Gastroesophageal sphincter (tissue), 3 donors: ENCODE data around the gene YIPF6.

Source experiments
- CTCF ChIP-seq, 4 experiments: fragments of 200-600 bp in 2 of 4; fragments of 450-650 bp in 2 of 4; sonication (generic) in 1 of 4; IDR thresholded peaks; one replicate each; pipeline ENCODE4 v1.5.1; 2017 to 2019; ENCODE audit warnings: antibody characterized with exemption in 4 of 4, mild to moderate bottlenecking in 2 of 4, moderate library complexity in 2 of 4
- POLR2A ChIP-seq, 2 donors: fragments of 450-650 bp; IDR thresholded peaks; one replicate each; pipeline ENCODE4 v1.6.1; 2017; ENCODE audit warnings: antibody characterized with exemption in 2 of 2, mild to moderate bottlenecking in 2 of 2, moderate library complexity in 1 of 2
- POLR2AphosphoS5 ChIP-seq: sonication (generic); formaldehyde crosslinking; IDR thresholded peaks from one replicate; pipeline ENCODE4 v1.6.1; 2017; ENCODE audit warnings: antibody characterized with exemption

- TF ChIP-seq POLR2A (IDR thresholded peaks at IDR 0.05) (no peak), CTCF (IDR thresholded peaks at IDR 0.05) (no peak), POLR2AphosphoS5 (no peak)
Measured at GRCh38 chrX:68584221-68584620, 85.4 kb downstream of the YIPF6 start.
